Measurements from ENCODE around the gene HLA-DOA. TPM values are rescaled to one million over a fixed set of nuclear protein-coding genes. Genes with fewer than 3 reads are reported as not detected.

The HLA-DOA gene
- total RNA-seq, 1 donor from 2014 or later = 0.69 TPM

- H3K27me3 Mint-ChIP-seq (ENCODE audit: unreplicated experiment) = peaks cover 25% of the 10 kb centered on the region
- H3K9me3 Mint-ChIP-seq (ENCODE audit: unreplicated experiment) = peaks cover 35% of the 10 kb centered on the region
- peak overlapping the region; percentile 100 for H3K27ac Mint-ChIP-seq (ENCODE audit: unreplicated experiment)
- peaks cover 8% of the 10 kb centered on the region for H3K4me1 Mint-ChIP-seq (ENCODE audit: low read depth, unreplicated experiment)
- peak; percentile 64 for DNase-seq
- peak overlapping the region; percentile 99 for H3K4me3 Mint-ChIP-seq (ENCODE audit: unreplicated experiment)
- no peak for TF ChIP-seq CTCF (IDR thresholded peaks at IDR 0.05; ENCODE audit: partially characterized antibody, unreplicated experiment)
- H3K36me3 Mint-ChIP-seq (ENCODE audit: unreplicated experiment) = peaks cover 5% of the 10 kb centered on the region
These were observed 36.0 kb downstream of the HLA-DOA start for GRCh38 chr6:32973144-32974015.

GRCh38 chr6:32972353-32973143 lies 36.8 kb downstream of the HLA-DOA start:
- H3K27ac Mint-ChIP-seq (ENCODE audit: unreplicated experiment) = peak overlapping the region; percentile 100
- peak overlapping the region; percentile 99 for H3K4me3 Mint-ChIP-seq (ENCODE audit: unreplicated experiment)
- no peak for TF ChIP-seq CTCF (IDR thresholded peaks at IDR 0.05; ENCODE audit: partially characterized antibody, unreplicated experiment)
- H3K9me3 Mint-ChIP-seq (ENCODE audit: unreplicated experiment) = peaks cover 37% of the 10 kb centered on the region
- DNase-seq = peak; percentile 50
- H3K4me1 Mint-ChIP-seq (ENCODE audit: low read depth, unreplicated experiment) = peaks cover 10% of the 10 kb centered on the region
- H3K27me3 Mint-ChIP-seq (ENCODE audit: unreplicated experiment) = peaks cover 27% of the 10 kb centered on the region
- peaks cover 5% of the 10 kb centered on the region for H3K36me3 Mint-ChIP-seq (ENCODE audit: unreplicated experiment)

DNA sequence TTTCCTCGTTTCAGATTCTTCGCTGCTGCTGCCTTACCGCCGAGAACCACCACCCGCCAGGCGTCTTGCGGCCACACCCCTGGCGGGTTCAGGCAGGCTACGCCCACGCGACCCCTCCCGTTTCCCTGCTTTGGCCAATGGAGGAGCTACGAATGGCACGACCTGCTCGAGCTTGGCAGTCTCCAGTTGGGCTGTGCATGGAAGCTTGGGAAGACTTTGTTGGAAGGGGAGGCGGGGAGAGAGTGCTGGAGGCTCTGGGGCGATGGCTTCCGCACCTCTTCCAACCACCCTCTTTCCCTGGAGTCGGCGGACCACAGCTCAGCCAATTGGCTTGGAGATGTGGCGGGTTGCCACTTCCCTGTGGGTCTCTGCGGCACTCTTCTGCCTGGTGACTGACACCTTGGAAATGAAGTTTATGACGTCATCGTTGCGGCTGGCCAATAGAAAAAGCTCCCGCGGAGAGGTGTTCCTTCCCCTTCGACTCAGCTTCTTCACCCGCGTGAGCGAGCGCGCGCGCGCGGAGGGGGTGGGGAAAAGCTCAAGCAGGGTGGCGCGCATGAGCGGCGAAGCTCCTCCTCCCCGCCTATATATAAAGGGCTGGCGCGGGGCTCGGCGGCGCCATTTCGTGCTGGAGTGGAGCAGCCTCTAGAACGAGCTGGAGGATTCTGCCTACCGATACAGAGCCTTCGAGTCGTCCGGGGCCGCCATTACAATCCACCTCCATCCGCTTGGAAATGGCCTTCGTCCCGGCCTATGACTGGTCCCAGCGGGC lies 37.6 kb downstream of the HLA-DOA start:
- H3K4me1 Mint-ChIP-seq (ENCODE audit: low read depth, unreplicated experiment) = peaks cover 18% of the 10 kb centered on the region
- H3K36me3 Mint-ChIP-seq (ENCODE audit: unreplicated experiment) = peaks cover 5% of the 10 kb centered on the region
- H3K27ac Mint-ChIP-seq (ENCODE audit: unreplicated experiment) = peak overlapping the region; percentile 100
- DNase-seq = peak; percentile 99
- peak overlapping the region; percentile 99 for H3K4me3 Mint-ChIP-seq (ENCODE audit: unreplicated experiment)
- H3K27me3 Mint-ChIP-seq (ENCODE audit: unreplicated experiment) = peaks cover 32% of the 10 kb centered on the region
- H3K9me3 Mint-ChIP-seq (ENCODE audit: unreplicated experiment) = peaks cover 36% of the 10 kb centered on the region
- no peak for TF ChIP-seq CTCF (IDR thresholded peaks at IDR 0.05; ENCODE audit: partially characterized antibody, unreplicated experiment)

- Mint-ChIP-seq H3K36me3 (ENCODE audit: unreplicated experiment) (peaks cover 5% of the 10 kb centered on the region), H3K4me3 (ENCODE audit: unreplicated experiment) (peak overlapping the region; percentile 99), H3K4me1 (ENCODE audit: low read depth, unreplicated experiment) (peaks cover 21% of the 10 kb centered on the region), H3K27ac (ENCODE audit: unreplicated experiment) (peak overlapping the region; percentile 100), H3K9me3 (ENCODE audit: unreplicated experiment) (peaks cover 36% of the 10 kb centered on the region), H3K27me3 (ENCODE audit: unreplicated experiment) (peaks cover 32% of the 10 kb centered on the region)
- TF ChIP-seq CTCF (IDR thresholded peaks at IDR 0.05; ENCODE audit: partially characterized antibody, unreplicated experiment) = no peak
- DNase-seq = no peak
These were observed 38.2 kb downstream of the HLA-DOA start for GRCh38 chr6:32971242-32971580.
